Memory B cell (primary cell): ENCODE results near the gene CERS6.
A peak's percentile ranks its signal among the peaks of the same experiment; 100 is the strongest.
"Not testable (repeated sequence)": the region's sequence is repeated elsewhere in the genome, so short reads cannot be mapped to it uniquely, and the experiment has no call there.

ENCODE experiments used
- ATAC-seq: fragments of 150-1000 bp; cut with Tn5 transposase; 2 replicates; pipeline ENCODE4 v1.10.0; 2021; ENCODE audit warnings: low read depth, mild to moderate bottlenecking, moderate library complexity
- DNase-seq, 2 donors: peaks; one replicate each; pipeline ENCODE4 v3.0.0; 2022; ENCODE audit warnings: low spot score in 2 of 2
- H3K27ac Mint-ChIP-seq: one replicate; pipeline ENCODE4 v1.8.0; 2022; ENCODE audit warnings: mild to moderate bottlenecking, moderate library complexity, mixed read lengths
- H3K27me3 Mint-ChIP-seq: one replicate; pipeline ENCODE4 v1.8.0; 2022; ENCODE audit warnings: mixed read lengths
- H3K36me3 Mint-ChIP-seq: one replicate; pipeline ENCODE4 v1.8.0; 2022; ENCODE audit warnings: mild to moderate bottlenecking, mixed read lengths
- H3K4me1 Mint-ChIP-seq: one replicate; pipeline ENCODE4 v1.8.0; 2022; ENCODE audit warnings: mixed read lengths
- H3K4me3 Mint-ChIP-seq: one replicate; pipeline ENCODE4 v1.8.0; 2022; ENCODE audit warnings: mild to moderate bottlenecking, moderate library complexity, mixed read lengths
- H3K9me3 Mint-ChIP-seq: one replicate; pipeline ENCODE4 v1.8.0; 2022; ENCODE audit warnings: mixed read lengths

The CERS6 gene

DNA sequence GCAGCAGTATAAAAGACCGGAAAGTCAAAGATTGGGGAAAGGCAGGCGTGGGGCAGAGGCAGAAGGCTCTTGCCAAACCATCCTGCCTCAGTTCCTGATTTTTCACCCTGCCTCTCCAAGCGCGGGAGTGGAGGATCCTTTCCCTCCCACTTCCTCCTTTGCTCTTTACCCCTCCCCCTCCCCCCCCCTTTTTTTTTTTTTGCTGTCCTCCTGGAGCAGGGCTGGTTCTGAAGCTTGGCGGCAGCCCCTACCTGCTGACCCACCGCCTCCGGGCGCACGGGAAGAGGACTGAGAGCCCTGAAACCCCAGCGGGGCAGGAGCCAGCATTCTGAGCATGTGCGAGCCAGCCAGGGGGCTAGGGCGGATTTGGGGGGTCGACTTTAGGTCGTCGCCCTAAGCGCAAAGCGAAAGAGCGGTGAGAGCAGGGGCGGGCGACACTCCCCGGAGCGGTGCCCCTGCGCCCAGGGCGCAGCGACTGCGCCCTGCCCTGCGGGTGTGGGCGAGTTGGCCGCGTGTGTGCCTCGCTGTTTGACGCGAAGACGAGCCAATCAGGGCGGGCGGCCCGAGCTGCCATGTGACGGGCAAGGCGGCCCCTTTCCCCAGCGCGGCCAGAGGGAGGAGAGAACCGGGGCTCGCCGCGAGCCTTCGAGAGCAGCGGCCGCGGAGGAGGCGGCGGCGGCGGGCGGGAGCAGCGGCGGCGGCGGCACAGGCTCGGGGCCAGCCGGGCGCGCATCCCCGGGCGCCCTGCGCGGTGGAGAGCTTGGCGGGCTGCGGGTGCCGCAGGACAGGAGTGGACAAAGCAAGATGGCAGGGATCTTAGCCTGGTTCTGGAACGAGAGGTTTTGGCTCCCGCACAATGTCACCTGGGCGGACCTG, at the start of gene CERS6:
TSS of gene CERS6 (plus strand) at position 628 of the 876 bp plus-strand sequence. CDS start at position 805, 177 bp downstream.
- Mint-ChIP-seq H3K36me3 (no peaks in the 10 kb centered on the region), H3K27me3 (peaks cover 2% of the 10 kb centered on the region), H3K4me1 (peaks cover 4% of the 10 kb centered on the region), H3K27ac (no peak within 1 kb of the TSS), H3K9me3 (no peaks in the 10 kb centered on the region), H3K4me3 (peak within 1 kb of the TSS; percentile 79)
- ATAC-seq (peak; percentile 89), DNase-seq (peak; percentile 22 to 58)

DNA sequence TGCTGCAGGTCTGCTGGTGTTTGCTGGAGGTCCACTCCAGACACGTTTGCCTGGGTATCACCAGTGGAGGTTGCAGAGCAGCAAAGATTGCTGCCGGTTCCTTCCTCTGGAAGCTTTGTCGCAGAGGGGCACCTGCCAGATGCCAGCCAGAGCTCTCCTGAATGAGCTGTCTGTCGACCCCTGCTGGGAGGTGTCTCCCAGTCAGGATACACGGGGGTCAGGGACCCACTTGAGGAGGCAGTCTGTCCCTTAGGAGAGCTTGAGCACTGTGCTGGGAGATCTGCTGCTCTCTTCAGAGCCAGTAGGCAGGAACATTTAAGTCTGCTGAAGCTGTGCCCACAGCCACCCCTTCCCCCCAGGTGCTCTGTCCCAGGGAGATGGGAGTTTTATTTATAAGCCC, 43.8 kb upstream of the CERS6 start:
- not testable (repeated sequence) for ATAC-seq, H3K4me3 Mint-ChIP-seq, H3K36me3 Mint-ChIP-seq, H3K27ac Mint-ChIP-seq, H3K27me3 Mint-ChIP-seq, H3K4me1 Mint-ChIP-seq, H3K9me3 Mint-ChIP-seq, DNase-seq

DNA sequence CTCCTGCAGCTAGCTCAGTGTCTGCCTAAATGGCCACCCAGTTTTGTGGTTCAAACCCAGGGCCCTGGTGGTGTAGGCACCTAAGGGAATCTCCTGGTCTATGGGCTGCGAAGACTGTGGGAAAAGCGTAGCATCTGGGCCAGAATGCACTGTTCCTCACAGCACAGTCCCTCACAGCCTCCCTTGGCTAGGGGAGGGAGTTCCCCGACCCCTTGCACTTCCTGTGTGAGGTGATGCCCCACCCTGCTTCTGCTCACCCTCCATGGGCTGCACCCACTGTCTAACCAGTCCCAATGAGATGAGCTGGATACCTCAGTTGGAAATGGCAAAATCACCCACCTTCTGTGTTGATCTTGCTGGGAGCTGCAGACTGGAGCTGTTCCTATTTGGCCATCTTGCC, 43.0 kb upstream of the CERS6 start:
- not testable (repeated sequence) for H3K4me1 Mint-ChIP-seq, H3K27me3 Mint-ChIP-seq, H3K9me3 Mint-ChIP-seq, DNase-seq, H3K27ac Mint-ChIP-seq, H3K36me3 Mint-ChIP-seq, ATAC-seq, H3K4me3 Mint-ChIP-seq

- no peak overlapping the region for H3K4me3 Mint-ChIP-seq
- ATAC-seq (no peak), DNase-seq (no peak)
- peaks cover 1% of the 10 kb centered on the region for H3K36me3 Mint-ChIP-seq
- H3K4me1 Mint-ChIP-seq: no peaks in the 10 kb centered on the region
- H3K9me3 Mint-ChIP-seq: peaks cover 1% of the 10 kb centered on the region
- H3K27ac Mint-ChIP-seq: no peak overlapping the region
- H3K27me3 Mint-ChIP-seq: peaks cover 8% of the 10 kb centered on the region
Observed at GRCh38 chr2:168416555-168416954, 39.5 kb upstream of the CERS6 start.

DNA sequence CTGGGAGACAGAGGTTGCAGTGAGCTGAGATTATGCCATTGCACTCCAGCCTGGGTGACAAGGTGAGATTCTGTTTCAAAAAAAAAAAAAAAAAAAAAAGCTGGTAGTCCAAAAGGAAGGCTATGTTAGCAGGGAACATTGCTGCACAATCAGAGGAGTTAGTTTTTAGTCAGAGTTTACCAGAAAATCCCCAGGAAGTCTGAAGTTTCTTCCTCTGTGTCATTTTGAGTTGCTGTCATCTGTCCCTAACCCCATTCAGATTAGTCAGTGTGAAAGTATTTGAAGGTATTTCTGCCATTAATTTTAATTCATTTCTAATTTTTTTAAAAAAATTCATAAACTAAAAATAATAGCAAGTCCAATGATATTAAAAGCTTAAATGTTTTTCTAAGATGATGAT, 33.5 kb upstream of the CERS6 start:
- no peak for ATAC-seq
- Mint-ChIP-seq H3K4me1 (no peaks in the 10 kb centered on the region), H3K27ac (no peak overlapping the region), H3K4me3 (no peak overlapping the region), H3K27me3 (no peaks in the 10 kb centered on the region), H3K9me3 (peaks cover 2% of the 10 kb centered on the region), H3K36me3 (no peaks in the 10 kb centered on the region)
- DNase-seq: no peak

DNA sequence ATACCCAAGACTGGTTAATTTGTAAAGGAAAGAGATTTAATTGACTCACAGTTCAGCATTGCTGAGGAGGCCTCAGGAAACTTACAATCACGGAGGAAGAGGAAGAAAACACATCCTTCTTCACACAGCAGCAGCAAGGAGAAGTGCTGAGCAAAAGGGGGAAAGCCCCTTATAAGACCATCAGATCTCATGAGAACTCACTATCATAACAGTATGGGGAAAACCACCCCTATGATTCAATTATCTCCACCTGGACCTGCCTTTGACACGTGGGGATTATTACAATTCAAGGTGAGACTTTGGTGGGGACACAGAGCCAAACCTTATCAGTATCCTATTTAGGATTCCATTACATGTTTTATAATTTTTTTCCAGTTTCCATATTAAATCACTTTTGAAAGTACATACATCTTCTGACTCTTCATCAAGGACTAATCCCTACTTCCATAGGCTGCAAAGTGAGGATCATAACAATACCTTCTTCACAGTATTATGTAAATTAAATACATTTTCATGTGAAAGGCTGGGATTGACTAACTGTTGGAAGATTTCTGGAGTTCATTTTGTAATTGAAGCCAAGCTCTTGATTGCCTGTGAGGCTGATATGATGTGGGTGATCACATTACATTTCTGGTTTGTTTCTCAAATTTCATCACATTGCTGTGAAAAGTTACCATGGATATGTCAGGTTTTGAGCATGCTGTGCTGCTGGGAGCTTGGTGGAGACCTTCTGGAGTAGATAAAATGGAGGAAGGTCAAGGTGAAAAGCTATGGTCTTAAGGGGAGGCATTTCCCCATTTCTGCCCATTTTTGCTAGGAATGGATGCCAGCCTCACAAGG, 31.7 kb upstream of the CERS6 start:
- peak; percentile 22 for ATAC-seq
- DNase-seq: no peak
- H3K4me1 Mint-ChIP-seq: no peaks in the 10 kb centered on the region
- peaks cover 2% of the 10 kb centered on the region for H3K9me3 Mint-ChIP-seq
- H3K27ac Mint-ChIP-seq: no peak overlapping the region
- H3K36me3 Mint-ChIP-seq: no peaks in the 10 kb centered on the region
- H3K27me3 Mint-ChIP-seq: no peaks in the 10 kb centered on the region
- H3K4me3 Mint-ChIP-seq: no peak overlapping the region

GRCh38 chr2:168424971-168425370, 31.1 kb upstream of the CERS6 start:
- no peak overlapping the region for H3K4me3 Mint-ChIP-seq
- no peaks in the 10 kb centered on the region for H3K4me1 Mint-ChIP-seq
- no peak for ATAC-seq
- no peak for DNase-seq
- no peak overlapping the region for H3K27ac Mint-ChIP-seq
- H3K9me3 Mint-ChIP-seq: peaks cover 2% of the 10 kb centered on the region
- no peaks in the 10 kb centered on the region for H3K27me3 Mint-ChIP-seq
- H3K36me3 Mint-ChIP-seq: no peaks in the 10 kb centered on the region

DNA sequence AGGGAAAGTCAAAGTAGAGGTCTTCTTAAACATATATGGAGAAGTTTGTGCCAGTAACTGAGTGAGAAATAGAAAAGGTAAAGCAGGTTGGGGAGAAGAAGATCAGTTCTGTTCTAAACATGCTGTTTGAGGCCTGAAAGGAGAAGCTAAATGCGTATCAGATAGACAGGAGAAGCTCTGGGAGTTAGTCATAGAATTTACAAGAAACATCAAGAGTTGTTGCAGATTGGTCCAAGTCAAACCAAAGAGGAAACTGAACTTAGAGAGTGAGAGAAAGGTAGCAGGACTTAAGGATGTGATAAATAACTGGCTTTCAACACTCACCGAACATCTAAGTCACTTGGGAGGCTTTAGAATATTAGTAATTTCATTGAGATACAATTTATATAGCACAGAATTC, 29.2 kb upstream of the CERS6 start:
- no peak for DNase-seq
- no peaks in the 10 kb centered on the region for H3K36me3 Mint-ChIP-seq
- ATAC-seq: no peak
- no peak overlapping the region for H3K4me3 Mint-ChIP-seq
- H3K27me3 Mint-ChIP-seq: no peaks in the 10 kb centered on the region
- H3K4me1 Mint-ChIP-seq: no peaks in the 10 kb centered on the region
- H3K9me3 Mint-ChIP-seq: peaks cover 2% of the 10 kb centered on the region
- no peak overlapping the region for H3K27ac Mint-ChIP-seq

- peaks cover 2% of the 10 kb centered on the region for H3K9me3 Mint-ChIP-seq
- no peaks in the 10 kb centered on the region for H3K27me3 Mint-ChIP-seq
- DNase-seq: no peak
- no peaks in the 10 kb centered on the region for H3K36me3 Mint-ChIP-seq
- H3K4me3 Mint-ChIP-seq: no peak overlapping the region
- ATAC-seq: no peak
- H3K4me1 Mint-ChIP-seq: no peaks in the 10 kb centered on the region
- no peak overlapping the region for H3K27ac Mint-ChIP-seq
Observed at GRCh38 chr2:168427451-168427850, 28.6 kb upstream of the CERS6 start.

- Mint-ChIP-seq H3K4me1 (no peaks in the 10 kb centered on the region), H3K27ac (no peak overlapping the region), H3K9me3 (peaks cover 2% of the 10 kb centered on the region), H3K4me3 (no peak overlapping the region), H3K27me3 (peaks cover under 1% of the 10 kb centered on the region), H3K36me3 (no peaks in the 10 kb centered on the region)
- DNase-seq (no peak), ATAC-seq (no peak)
Observed at GRCh38 chr2:168428431-168428830, 27.6 kb upstream of the CERS6 start.

DNA sequence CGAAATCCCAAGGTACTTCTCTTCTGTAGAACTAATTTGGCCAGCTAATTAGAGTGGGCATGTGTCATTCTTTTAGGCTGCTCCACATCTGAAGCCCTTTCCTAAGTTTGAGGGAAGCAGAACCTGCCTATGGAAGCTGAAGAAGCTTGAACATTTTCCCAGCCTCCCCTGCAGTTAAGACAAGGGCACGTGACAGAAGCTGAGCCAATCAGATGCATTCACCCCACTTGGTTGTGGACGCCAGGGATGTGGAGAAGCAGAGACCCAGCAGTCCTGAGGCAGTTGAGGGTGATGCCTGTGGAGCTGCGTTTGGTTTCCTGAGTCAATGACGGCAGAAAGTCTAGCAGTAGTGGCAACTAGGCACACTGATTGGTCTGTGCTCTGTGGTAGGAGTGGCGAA, 26.1 kb upstream of the CERS6 start:
- Mint-ChIP-seq H3K36me3 (no peaks in the 10 kb centered on the region), H3K27ac (no peak overlapping the region), H3K9me3 (no peaks in the 10 kb centered on the region), H3K27me3 (peaks cover 3% of the 10 kb centered on the region), H3K4me1 (no peaks in the 10 kb centered on the region), H3K4me3 (no peak overlapping the region)
- DNase-seq (no peak), ATAC-seq (no peak)

- ATAC-seq: no peak
- Mint-ChIP-seq H3K27ac (no peak overlapping the region), H3K4me3 (no peak overlapping the region), H3K27me3 (peaks cover 4% of the 10 kb centered on the region), H3K4me1 (no peaks in the 10 kb centered on the region), H3K36me3 (no peaks in the 10 kb centered on the region), H3K9me3 (no peaks in the 10 kb centered on the region)
- DNase-seq: no peak
Observed at GRCh38 chr2:168430431-168430830, 25.6 kb upstream of the CERS6 start.

DNA sequence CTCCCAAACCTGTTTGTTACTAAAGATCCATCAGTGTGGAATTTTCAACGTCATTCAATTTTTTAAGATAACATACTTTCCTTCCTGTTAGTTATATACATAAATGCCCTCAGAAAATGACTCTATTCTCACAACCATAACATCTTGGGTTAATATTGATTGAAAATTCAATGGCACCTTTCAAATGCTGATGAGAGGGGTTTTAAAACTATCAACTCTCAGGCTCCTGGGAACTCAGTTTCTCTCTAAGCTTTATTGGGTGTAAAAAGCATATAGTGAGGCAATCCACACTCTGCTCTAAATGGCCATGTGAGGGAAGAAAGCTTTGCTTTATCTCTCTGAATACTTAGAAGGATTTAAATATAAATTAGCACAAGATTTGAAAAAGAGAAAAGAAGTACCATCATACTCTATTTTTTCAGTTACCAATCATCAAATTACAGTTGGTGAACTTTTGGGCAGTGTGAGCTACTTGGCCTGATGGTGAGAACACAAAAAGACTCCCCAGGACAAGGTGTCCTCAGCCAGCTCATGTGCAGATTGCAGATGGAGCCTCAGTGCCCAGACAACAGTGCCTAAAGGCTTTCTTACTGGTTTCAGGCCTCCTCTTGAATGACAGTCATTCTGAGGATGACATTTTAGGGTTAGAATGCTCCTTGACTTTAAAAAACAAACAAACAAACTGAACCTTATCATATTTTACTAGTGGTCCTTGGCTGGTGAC, 24.6 kb upstream of the CERS6 start:
- Mint-ChIP-seq H3K4me3 (no peak overlapping the region), H3K27ac (no peak overlapping the region), H3K36me3 (no peaks in the 10 kb centered on the region), H3K27me3 (peaks cover 4% of the 10 kb centered on the region), H3K4me1 (no peaks in the 10 kb centered on the region), H3K9me3 (no peaks in the 10 kb centered on the region)
- ATAC-seq (no peak), DNase-seq (no peak)

DNA sequence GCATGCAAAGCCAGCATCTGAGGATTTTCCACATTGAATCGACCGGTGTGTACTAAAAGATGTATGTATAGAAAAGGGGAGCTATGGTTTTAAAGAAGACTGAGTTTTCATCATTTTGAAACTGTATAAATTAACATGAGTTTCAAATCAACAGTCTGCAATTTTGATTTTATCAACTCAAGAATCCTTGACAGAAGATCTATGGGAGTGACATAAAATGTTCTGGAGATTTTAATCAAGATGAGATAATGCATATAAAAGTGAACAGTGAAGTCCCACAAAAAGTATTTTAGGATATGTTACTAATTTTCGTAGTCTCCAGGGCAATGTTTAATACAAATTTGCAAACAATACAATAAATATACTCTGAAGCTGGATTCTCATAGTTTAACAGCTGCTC, 24.0 kb upstream of the CERS6 start:
- H3K9me3 Mint-ChIP-seq: no peaks in the 10 kb centered on the region
- H3K4me1 Mint-ChIP-seq: no peaks in the 10 kb centered on the region
- H3K27ac Mint-ChIP-seq: no peak overlapping the region
- H3K4me3 Mint-ChIP-seq: no peak overlapping the region
- no peaks in the 10 kb centered on the region for H3K36me3 Mint-ChIP-seq
- peaks cover 4% of the 10 kb centered on the region for H3K27me3 Mint-ChIP-seq
- ATAC-seq (no peak), DNase-seq (no peak)
